HG03520 (cell line): Measurements from ENCODE around the gene AMN.

Source experiments
- ATAC-seq: cut with Tn5 transposase; IDR thresholded peaks from one replicate; pipeline ENCODE4 v1.9.1; 2021; ENCODE audit warnings: mild to moderate bottlenecking, moderate library complexity; ENCODE audit not compliant: unreplicated experiment

AMN gene

GRCh38 chr14:102964152-102964730, 41.8 kb downstream of the AMN start:
- ATAC-seq, result no peak

- ATAC-seq, result no peak
Measured at GRCh38 chr14:102965282-102965681, 42.8 kb downstream of the AMN start.

GRCh38 chr14:102965971-102966655, 43.6 kb downstream of the AMN start:
- ATAC-seq, result no peak

- no peak for ATAC-seq
Measured at GRCh38 chr14:102966681-102967505, 44.4 kb downstream of the AMN start.

GRCh38 chr14:102967506-102967795, 45.0 kb downstream of the AMN start:
- no peak for ATAC-seq

GRCh38 chr14:102968306-102968705, 45.8 kb downstream of the AMN start:
- no peak for ATAC-seq

GRCh38 chr14:102969060-102969791, 46.8 kb downstream of the AMN start:
- ATAC-seq, result no peak

- no peak for ATAC-seq
Measured at GRCh38 chr14:102969901-102970300, 47.4 kb downstream of the AMN start.

- ATAC-seq, result no peak
Measured at GRCh38 chr14:102970496-102970895, 48.0 kb downstream of the AMN start.

GRCh38 chr14:102971314-102971713, 48.9 kb downstream of the AMN start:
- ATAC-seq, result no peak

- no peak for ATAC-seq
Measured at GRCh38 chr14:102971836-102972606, 49.6 kb downstream of the AMN start.

- ATAC-seq, result no peak
Measured at GRCh38 chr14:102973706-102974285, 51.3 kb downstream of the AMN start.

GRCh38 chr14:102975662-102976061, 53.2 kb downstream of the AMN start:
- no peak for ATAC-seq

GRCh38 chr14:102977475-102977874, 55.0 kb downstream of the AMN start:
- no peak for ATAC-seq

- no peak for ATAC-seq
Measured at GRCh38 chr14:102979406-102979805, 56.9 kb downstream of the AMN start.

GRCh38 chr14:102980409-102980810, 57.9 kb downstream of the AMN start:
- ATAC-seq, result no peak
